ENCODE results near the gene C1orf21. TPM values are rescaled to one million over a fixed set of nuclear protein-coding genes. Genes with fewer than 3 reads are reported as not detected.

C1orf21 gene
- total and polyA plus RNA-seq, 8 donors, result 4.1 to 13.9 (median 7.7) TPM

DNA sequence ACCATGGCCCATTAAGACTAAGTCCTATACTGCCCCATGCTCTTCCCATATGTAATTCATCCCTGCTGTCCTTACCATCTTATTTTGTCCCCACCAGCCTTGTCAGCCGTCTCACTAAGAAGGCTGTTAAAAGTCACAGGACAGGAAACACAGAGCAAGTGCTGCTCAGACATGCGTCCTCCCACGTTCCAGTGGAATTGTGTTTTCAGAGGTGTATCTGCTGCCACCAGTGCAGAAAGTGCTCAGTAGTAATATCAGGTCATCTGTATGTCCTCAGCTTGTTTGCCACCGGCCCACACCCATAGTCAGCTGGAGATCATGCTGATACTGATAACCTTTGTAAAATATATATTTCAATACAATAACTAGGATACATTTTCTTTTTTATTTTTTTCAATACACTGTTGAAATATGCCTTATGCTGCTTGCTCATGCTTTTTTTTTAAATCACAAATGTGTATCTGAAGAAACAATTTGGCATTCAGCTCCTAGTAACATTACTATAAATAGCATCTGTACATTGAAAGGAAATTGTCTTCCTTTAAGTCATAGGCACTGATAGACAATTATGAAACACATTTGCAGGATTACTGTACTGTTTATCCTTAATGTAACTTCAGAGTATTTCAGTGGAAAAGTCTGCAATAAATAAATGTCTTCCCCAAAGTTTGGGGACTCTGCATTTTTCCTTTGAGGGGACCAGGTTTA is 211.0 kb downstream of the C1orf21 start:
- FAIRE-seq, result no peak
- no peaks in the 10 kb centered on the region for H3K36me3 ChIP-seq
- no peak for TF ChIP-seq CTCF (IDR thresholded peaks at IDR 0.05)
- no peak overlapping the region for H3K27ac ChIP-seq
- no peaks in the 10 kb centered on the region for H3K9me3 ChIP-seq
- H3K4me3 ChIP-seq, result no peak overlapping the region
- H3K4me1 ChIP-seq, result peaks cover 0 to 4% (median 0%) of the 10 kb centered on the region in 3 donors
- no peak for ATAC-seq
- WGBS, 2 donors, result 77 to 85% methylated on average over 4 of the region's 4 CpGs
- DNase-seq, result no peak
- intact Hi-C loops (cut with DNase I), result no loop called here
- no peaks in the 10 kb centered on the region for H3K27me3 ChIP-seq

DNA sequence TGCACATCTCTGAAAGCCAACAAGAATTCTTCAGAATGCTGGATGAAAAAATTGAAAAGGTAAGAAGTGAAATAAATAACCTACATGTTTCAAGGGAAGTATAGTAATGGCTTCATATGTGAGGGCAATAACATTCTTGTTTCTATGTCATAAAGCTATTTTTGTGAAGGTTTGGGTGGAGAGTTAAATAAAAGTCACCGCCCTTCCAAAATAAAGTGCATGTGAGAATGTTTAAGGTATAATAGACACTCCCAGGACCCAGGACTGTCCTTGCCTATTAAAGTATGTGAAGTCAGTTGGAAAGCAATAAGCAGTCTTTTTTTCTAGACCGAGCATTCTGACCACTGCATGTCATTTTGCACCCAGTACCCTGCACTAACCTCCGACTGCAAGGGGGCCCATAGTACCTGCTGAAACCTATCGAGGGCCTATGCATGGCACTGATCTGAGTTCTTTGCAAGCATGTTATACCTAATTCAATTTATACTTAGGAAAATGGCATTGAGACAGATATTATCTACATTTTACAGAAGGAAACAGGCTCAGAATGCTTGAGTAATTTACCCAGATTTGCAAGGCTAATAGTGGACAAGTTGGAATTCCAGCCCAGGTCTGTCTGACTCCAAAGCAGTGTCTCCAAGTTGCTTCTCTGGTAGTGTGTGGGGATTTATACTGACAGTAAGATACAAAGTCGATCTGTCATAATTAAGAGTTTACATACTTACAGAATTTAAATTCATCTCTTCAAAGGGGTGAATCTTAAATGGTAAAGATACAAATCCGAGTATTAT is 211.8 kb downstream of the C1orf21 start:
- intact Hi-C loops (cut with DNase I), result no loop called here
- H3K4me3 ChIP-seq, result no peak overlapping the region
- H3K27ac ChIP-seq, result no peak overlapping the region
- no peaks in the 10 kb centered on the region for H3K36me3 ChIP-seq
- DNase-seq (no peak), FAIRE-seq (no peak), ATAC-seq (no peak)
- H3K9me3 ChIP-seq, result no peaks in the 10 kb centered on the region
- 91 to 92% methylated on average over 6 of the region's 6 CpGs for WGBS, 2 donors
- H3K27me3 ChIP-seq, result no peaks in the 10 kb centered on the region
- H3K4me1 ChIP-seq, result peaks cover 0 to 4% (median 0%) of the 10 kb centered on the region in 3 donors
- TF ChIP-seq CTCF (IDR thresholded peaks at IDR 0.05), result no peak

- TF ChIP-seq CTCF (IDR thresholded peaks at IDR 0.05), result no peak
- ATAC-seq (no peak), FAIRE-seq (no peak), DNase-seq (no peak)
- Histone ChIP-seq H3K27ac (no peak overlapping the region), H3K4me3 (no peak overlapping the region), H3K4me1 (no peaks in the 10 kb centered on the region), H3K9me3 (no peaks in the 10 kb centered on the region), H3K27me3 (no peaks in the 10 kb centered on the region), H3K36me3 (no peaks in the 10 kb centered on the region)
- intact Hi-C loops (cut with DNase I), result no loop called here
- WGBS, 2 donors, result 76 to 82% methylated on average over 3 of the region's 3 CpGs
Observed at GRCh38 chr1:184604152-184604900, 217.5 kb downstream of the C1orf21 start.

GRCh38 chr1:184605941-184606340 is 219.1 kb downstream of the C1orf21 start:
- no peaks in the 10 kb centered on the region for H3K36me3 ChIP-seq
- WGBS, 2 donors, result 92 to 95% methylated on average over 4 of the region's 4 CpGs
- intact Hi-C loops (cut with DNase I), result no loop called here
- H3K27me3 ChIP-seq, result no peaks in the 10 kb centered on the region
- FAIRE-seq, result no peak
- H3K4me3 ChIP-seq, result no peak overlapping the region
- no peaks in the 10 kb centered on the region for H3K9me3 ChIP-seq
- H3K27ac ChIP-seq, result no peak overlapping the region
- H3K4me1 ChIP-seq, result no peaks in the 10 kb centered on the region
- no peak for ATAC-seq
- TF ChIP-seq CTCF (IDR thresholded peaks at IDR 0.05), result no peak
- no peak for DNase-seq
